Measurements from ENCODE around the gene THADA. TPM values are rescaled to one million over a fixed set of nuclear protein-coding genes. Genes with fewer than 3 reads are reported as not detected.
A peak's percentile ranks its signal among the peaks of the same experiment; 100 is the strongest.

THADA gene
- total RNA-seq, 1 donor from 2014 or later, result 29.3 TPM

DNA sequence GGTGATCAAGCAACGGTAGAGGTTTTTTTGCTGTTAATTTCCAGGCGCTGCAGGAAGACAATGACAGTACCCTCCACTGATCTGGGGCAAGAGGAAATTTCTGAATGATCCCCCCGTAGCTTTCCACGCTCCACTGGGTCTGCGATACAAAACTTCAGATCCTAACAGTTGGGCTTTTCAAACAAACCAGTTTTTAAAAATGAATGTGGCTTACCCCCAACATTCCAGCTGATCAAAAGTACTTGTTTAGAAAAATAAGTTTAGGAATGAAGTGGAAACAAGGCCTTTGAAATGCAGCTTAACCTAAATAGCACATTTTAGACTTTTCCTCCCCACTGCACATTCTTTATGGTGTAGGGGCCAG is 375.1 kb downstream of the THADA start:
- H4K20me1 ChIP-seq (ENCODE audit: low read depth), result peaks cover 47% of the 10 kb centered on the region
- peak overlapping the region; percentile 87 for H3K4me2 ChIP-seq
- Mint-ChIP-seq H3K27ac (peak overlapping the region; percentile 94), H3K4me3 (peak overlapping the region; percentile 84), H3K4me1 (peaks cover 68% of the 10 kb centered on the region), H3K36me3 (peaks cover 8% of the 10 kb centered on the region), H3K9me3 (no peaks in the 10 kb centered on the region), H3K27me3 (ENCODE audit: insufficient read depth, low read depth) (peaks cover 4% of the 10 kb centered on the region)
- H3K27me3 ChIP-seq, result no peaks in the 10 kb centered on the region
- H3K79me2 ChIP-seq (ENCODE audit: low read depth), result peaks cover 42% of the 10 kb centered on the region
- no peak overlapping the region for H2AFZ ChIP-seq (replicated peaks)
- no peak overlapping the region for H3K9ac ChIP-seq
- H3K27ac ChIP-seq, result peak overlapping the region; percentile 92
- peaks cover 88% of the 10 kb centered on the region for H3F3A ChIP-seq (ENCODE audit: low read depth)
- H3K4me3 ChIP-seq, result peak overlapping the region; percentile 83
- no peak for DNase-seq (ENCODE audit: low spot score)
- H3K4me1 ChIP-seq, result peaks cover 68% of the 10 kb centered on the region
- TF ChIP-seq, protein P1, sequence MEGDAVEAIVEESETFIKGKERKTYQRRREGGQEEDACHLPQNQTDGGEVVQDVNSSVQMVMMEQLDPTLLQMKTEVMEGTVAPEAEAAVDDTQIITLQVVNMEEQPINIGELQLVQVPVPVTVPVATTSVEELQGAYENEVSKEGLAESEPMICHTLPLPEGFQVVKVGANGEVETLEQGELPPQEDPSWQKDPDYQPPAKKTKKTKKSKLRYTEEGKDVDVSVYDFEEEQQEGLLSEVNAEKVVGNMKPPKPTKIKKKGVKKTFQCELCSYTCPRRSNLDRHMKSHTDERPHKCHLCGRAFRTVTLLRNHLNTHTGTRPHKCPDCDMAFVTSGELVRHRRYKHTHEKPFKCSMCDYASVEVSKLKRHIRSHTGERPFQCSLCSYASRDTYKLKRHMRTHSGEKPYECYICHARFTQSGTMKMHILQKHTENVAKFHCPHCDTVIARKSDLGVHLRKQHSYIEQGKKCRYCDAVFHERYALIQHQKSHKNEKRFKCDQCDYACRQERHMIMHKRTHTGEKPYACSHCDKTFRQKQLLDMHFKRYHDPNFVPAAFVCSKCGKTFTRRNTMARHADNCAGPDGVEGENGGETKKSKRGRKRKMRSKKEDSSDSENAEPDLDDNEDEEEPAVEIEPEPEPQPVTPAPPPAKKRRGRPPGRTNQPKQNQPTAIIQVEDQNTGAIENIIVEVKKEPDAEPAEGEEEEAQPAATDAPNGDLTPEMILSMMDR (IDR thresholded peaks at IDR 0.05), result no peak
- TF ChIP-seq EZH2 (IDR thresholded peaks at IDR 0.05) (no peak), EZH2phosphoT487 (IDR thresholded peaks at IDR 0.05) (no peak)
- no peaks in the 10 kb centered on the region for H3K9me3 ChIP-seq (ENCODE audit: low read depth)
- no peaks in the 10 kb centered on the region for H3K36me3 ChIP-seq

DNA sequence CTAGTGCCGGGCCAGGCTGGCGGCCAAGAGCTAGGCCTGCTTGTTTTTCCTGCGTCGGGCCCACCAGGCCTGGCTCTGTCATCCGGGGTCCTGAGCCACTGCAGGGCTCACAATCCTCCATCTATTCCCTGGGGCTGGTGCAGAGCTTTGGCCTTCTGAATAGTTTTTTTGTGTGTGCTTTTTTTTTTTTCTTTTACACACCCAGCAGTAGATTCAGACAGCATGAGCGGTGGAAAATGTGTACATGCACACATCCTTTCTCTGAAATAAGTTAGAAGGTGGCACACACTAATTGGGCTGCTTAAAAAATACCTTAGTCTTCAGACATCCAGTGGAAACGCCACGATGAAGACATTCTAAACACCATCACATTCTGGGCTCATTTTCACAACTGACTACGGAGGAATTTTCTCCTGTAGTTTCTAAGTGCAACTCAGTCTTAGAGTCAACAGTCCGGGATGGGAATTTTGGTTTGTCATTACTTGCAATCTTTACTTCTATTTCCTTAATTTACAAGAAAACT is 375.5 kb downstream of the THADA start:
- peak overlapping the region; percentile 92 for H3K27ac ChIP-seq
- peaks cover 89% of the 10 kb centered on the region for H3F3A ChIP-seq (ENCODE audit: low read depth)
- H3K4me1 Mint-ChIP-seq, result peaks cover 69% of the 10 kb centered on the region
- peak overlapping the region; percentile 0 for H2AFZ ChIP-seq (replicated peaks)
- H4K20me1 ChIP-seq (ENCODE audit: low read depth), result peaks cover 42% of the 10 kb centered on the region
- peak overlapping the region; percentile 94 for H3K27ac Mint-ChIP-seq
- peaks cover 4% of the 10 kb centered on the region for H3K27me3 Mint-ChIP-seq (ENCODE audit: insufficient read depth, low read depth)
- peaks cover 72% of the 10 kb centered on the region for H3K4me1 ChIP-seq
- no peaks in the 10 kb centered on the region for H3K9me3 Mint-ChIP-seq
- H3K36me3 ChIP-seq, result no peaks in the 10 kb centered on the region
- peaks cover 8% of the 10 kb centered on the region for H3K36me3 Mint-ChIP-seq
- H3K9ac ChIP-seq, result no peak overlapping the region
- peak overlapping the region; percentile 84 for H3K4me3 Mint-ChIP-seq
- H3K9me3 ChIP-seq (ENCODE audit: low read depth), result no peaks in the 10 kb centered on the region
- peak overlapping the region; percentile 83 for H3K4me3 ChIP-seq
- TF ChIP-seq, protein P1 (IDR thresholded peaks at IDR 0.05), result no peak
- peaks cover 38% of the 10 kb centered on the region for H3K79me2 ChIP-seq (ENCODE audit: low read depth)
- no peaks in the 10 kb centered on the region for H3K27me3 ChIP-seq
- H3K4me2 ChIP-seq, result peak overlapping the region; percentile 87
- DNase-seq (ENCODE audit: low spot score), result no peak

DNA sequence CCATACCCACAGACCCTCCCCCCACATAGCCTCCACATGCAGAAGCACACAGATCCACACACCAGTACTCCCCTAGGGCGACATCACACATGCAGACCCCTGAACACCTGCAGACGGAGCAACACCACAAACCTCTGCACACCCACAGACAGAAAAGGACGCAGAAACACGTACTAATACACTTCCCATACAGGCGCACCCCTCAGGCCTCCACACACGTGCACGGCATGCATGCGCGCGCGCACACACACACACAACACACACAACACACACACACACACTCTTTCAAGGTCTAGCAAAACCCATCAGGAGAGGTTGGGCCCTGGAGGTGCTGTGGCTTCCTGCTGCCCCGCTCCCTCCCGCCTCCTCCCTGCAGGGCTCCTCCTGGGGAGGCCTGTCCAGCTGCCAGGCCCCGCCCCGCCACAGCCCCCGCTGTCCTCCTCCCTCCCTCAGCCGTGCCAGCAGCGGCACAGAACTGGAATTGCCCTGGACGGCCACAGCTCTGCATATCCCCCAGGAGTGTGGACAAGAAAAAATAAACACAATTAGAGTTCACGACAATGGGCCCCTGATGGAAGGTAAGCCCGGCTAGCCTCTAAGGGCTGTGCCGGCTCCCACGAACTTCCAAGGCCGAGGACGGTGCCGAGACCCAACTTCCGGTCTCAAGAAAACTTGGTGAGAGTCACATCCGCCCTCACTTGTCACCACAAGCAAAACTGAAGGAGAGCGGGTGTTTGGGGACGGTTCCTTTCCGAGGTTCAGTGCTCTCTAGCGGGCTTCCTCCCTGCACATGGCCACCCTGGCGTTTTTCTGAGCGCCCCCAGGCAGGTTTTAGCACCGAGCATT is 376.2 kb downstream of the THADA start:
- H3K4me1 Mint-ChIP-seq, result peaks cover 69% of the 10 kb centered on the region
- H3K27me3 ChIP-seq, result no peaks in the 10 kb centered on the region
- peaks cover 95% of the 10 kb centered on the region for H3F3A ChIP-seq (ENCODE audit: low read depth)
- H3K36me3 Mint-ChIP-seq, result peaks cover 8% of the 10 kb centered on the region
- peaks cover 76% of the 10 kb centered on the region for H3K4me1 ChIP-seq
- peak overlapping the region; percentile 95 for H3K27ac Mint-ChIP-seq
- peaks cover 4% of the 10 kb centered on the region for H3K27me3 Mint-ChIP-seq (ENCODE audit: insufficient read depth, low read depth)
- H3K4me2 ChIP-seq, result peak overlapping the region; percentile 87
- TF ChIP-seq EZH2phosphoT487 (IDR thresholded peaks at IDR 0.05) (no peak), EZH2 (IDR thresholded peaks at IDR 0.05) (no peak)
- TF ChIP-seq, protein P1 (IDR thresholded peaks at IDR 0.05), result no peak
- H3K4me3 ChIP-seq, result no peak overlapping the region
- H3K36me3 ChIP-seq, result no peaks in the 10 kb centered on the region
- H4K20me1 ChIP-seq (ENCODE audit: low read depth), result peaks cover 35% of the 10 kb centered on the region
- peaks cover 31% of the 10 kb centered on the region for H3K79me2 ChIP-seq (ENCODE audit: low read depth)
- peak overlapping the region; percentile 0 for H2AFZ ChIP-seq (replicated peaks)
- H3K9me3 Mint-ChIP-seq, result no peaks in the 10 kb centered on the region
- DNase-seq (ENCODE audit: low spot score), result peak; percentile 57
- no peaks in the 10 kb centered on the region for H3K9me3 ChIP-seq (ENCODE audit: low read depth)
- no peak overlapping the region for H3K9ac ChIP-seq
- H3K27ac ChIP-seq, result peak overlapping the region; percentile 92
- peak overlapping the region; percentile 84 for H3K4me3 Mint-ChIP-seq

Data from neural progenitor cell (in vitro differentiated cells).